Renal pelvis (tissue), 4 donors: ENCODE results near the gene KREMEN1. TPM values are rescaled to one million over a fixed set of nuclear protein-coding genes. Genes with fewer than 3 reads are reported as not detected.

Experiments used
- DNase-seq: peaks from one replicate; pipeline ENCODE4 v3.0.0-alpha.2; 2013
- polyA plus RNA-seq, 3 donors: library from polyadenylated mRNA; unstranded; fragments of 120-200 nt; gene quantifications; one replicate each; pipeline ENCODE4 v1.2.1, GENCODE V29; 2013; ENCODE audit not compliant: insufficient read length in 3 of 3

The KREMEN1 gene
- polyA plus RNA-seq, 3 donors, result 21.5 to 24.9 (median 22.6) TPM

DNA sequence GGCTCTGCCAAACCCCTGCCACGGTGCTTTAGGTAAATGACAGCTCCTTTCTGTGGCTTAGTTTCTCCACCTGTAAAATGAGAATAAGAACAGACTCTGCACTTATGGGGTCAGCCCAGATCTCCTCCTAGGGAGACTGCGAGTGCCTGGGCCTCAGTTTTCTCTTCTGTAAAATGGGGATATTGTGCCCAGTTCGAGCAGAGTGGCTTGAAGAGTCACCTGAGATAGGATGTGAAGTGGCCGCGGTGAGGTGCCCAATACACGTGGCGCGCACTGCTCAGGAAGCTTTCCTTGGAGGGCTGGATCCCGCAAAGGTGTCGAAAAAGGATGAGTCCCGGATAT is 132.4 kb downstream of the KREMEN1 start:
- no peak for DNase-seq

DNA sequence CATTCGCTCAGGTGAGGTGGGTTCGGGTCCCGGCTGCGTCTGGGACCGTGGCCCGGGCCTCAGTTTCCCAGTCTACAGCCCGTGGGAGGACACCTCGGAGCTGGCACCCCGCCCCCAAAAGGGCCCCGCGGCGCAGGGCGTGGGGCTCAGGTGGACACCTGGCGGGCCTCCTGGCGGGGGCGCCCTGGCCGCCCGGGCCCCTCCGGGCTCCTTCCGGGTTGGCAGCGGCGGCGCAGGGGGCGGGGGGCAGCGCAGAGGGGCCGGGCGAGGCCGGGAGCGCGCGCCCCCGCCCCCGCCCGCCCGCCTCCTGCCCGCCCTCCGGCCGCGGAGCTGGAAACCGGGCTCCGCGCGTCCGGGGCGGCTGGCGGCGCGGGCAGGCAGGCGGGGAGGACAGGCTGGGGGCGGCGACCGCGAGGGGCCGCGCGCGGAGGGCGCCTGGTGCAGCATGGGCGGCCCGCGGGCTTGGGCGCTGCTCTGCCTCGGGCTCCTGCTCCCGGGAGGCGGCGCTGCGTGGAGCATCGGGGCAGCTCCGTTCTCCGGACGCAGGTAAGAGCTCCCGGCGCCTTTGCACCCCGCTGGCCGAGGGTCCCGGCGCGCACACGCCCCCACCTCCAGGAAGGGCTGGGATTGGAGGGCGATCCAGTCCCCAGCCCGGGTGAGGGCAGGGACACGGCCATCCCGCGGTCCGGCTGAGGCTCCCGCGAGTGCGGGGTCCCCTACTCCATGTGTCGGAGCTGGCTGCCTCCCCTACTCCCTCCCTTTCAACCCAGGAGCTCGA is 132.9 kb downstream of the KREMEN1 start, which contains the start of gene EMID1:
EMID1 (plus strand) TSS at position 303 of the 778 bp plus-strand sequence; CDS start at position 446, 143 bp downstream.
- peak; percentile 37 for DNase-seq

DNA sequence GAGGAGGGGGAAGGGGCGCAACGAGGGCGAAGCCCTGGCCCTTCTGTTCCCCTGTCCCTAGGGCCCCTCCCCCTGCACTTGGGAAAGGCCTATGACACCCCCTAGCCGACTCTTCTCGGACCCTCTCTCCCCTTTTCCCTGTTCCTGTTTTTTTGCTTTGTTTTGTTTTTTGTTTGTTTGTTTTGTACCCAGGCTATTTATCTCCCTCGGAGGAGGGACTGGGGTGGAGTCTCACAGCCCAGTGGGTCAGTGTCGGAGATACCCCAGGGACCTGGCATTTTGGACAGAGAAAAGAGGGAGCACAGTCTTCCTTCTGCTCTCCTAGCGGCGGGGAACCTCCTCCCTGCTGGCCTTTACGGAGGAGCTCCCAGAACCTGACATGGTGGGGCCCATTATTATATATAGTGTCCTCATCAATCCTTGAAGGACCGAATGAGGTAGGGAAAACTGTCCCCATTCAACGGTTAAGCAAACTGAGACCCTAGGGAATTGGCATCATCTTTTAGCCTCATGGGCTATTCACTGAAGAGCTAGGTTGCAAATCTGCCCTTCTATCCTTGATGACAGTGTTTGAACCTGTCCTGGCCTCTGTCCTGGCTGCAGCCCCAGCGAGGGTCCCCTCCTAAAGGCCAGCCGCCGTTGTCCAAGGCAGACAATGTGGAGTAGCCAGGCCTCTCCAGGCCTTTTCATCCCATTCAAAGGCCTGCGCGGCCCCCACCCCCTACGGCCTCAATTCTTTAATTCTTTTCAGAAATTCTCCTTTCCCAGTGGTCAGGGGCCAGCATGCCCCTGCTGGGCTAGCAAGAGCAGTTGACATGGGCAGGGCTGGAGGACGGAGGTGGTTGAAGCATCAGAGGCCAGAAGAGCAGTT is 133.8 kb downstream of the KREMEN1 start:
- no peak for DNase-seq

DNA sequence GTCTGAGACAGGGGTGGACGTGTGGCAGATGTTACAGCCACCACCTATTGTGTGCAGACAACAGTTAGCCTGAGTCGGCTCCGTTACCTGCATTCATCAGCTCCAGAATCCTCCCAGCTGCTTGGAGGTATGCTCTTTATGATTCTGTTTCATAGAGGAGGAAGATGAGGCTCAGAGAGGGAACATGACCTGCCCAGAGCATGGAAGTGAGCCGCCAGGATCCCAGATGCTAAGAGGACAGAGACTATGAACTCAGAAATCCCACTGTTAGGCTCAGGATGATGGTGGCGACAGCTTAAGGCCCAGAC is 134.4 kb downstream of the KREMEN1 start:
- DNase-seq, result no peak

DNA sequence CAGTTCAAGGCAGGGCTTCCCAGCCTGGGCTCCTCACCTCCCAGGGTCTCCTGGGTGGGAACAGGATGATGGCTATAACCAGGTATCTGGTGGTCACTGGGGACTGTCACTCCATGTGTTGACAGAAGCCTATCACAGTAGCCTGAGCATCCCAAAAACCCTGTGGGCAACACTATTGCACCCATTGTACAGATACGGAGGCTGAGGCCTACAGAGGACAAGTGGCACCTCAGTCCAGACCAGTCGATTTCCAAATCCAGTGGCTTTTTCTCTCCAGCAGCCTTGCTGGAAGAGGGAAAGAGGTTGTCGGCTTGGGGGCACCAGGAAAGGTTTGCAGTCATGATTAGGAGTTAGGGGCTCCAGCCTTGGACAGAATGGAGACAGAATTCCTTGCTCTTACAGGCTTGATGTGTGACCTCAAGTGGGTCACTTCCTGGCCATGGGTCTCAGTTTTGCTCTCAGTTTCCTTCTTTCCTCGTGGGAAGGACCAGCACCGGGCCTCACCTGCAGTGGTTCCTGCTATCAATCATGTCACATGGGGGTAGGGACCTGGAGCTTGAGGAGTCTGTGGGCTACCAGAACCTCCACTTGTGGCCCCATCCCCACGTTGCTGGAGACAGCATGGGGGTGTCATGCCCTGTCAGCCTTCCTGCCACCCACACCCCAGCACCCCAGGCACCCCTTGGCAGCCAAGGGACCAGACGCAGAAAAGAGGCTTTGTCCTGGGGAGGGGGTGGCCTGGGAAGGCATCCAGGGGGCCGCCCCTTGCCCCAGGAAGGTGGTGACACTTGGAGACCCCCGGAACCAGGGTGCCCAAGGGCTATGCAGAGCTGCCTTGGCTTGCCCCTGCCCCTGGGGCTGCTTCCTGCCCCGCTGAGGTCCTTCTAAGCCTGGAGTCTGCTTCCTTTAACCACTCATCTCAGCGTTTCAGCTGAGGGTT is 135.0 kb downstream of the KREMEN1 start:
- DNase-seq, result no peak

DNA sequence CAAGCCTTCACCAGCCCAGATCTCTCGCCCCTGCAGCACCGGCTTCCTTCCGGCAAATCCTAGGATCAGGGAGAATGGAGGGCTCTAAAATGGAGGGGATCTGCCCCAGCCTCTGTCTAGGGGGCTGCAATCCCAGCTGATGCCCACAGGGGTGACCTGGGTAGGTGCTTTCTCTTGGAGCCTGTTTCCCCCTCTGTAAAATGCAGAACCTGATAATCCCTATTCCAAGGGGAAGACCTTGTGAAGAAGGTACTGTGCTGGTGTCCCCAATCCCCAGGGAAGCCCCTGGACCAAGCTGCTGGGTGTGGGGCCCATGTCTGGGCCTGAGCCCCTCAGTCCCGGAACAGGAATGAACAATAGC is 135.6 kb downstream of the KREMEN1 start:
- DNase-seq, result no peak

DNA sequence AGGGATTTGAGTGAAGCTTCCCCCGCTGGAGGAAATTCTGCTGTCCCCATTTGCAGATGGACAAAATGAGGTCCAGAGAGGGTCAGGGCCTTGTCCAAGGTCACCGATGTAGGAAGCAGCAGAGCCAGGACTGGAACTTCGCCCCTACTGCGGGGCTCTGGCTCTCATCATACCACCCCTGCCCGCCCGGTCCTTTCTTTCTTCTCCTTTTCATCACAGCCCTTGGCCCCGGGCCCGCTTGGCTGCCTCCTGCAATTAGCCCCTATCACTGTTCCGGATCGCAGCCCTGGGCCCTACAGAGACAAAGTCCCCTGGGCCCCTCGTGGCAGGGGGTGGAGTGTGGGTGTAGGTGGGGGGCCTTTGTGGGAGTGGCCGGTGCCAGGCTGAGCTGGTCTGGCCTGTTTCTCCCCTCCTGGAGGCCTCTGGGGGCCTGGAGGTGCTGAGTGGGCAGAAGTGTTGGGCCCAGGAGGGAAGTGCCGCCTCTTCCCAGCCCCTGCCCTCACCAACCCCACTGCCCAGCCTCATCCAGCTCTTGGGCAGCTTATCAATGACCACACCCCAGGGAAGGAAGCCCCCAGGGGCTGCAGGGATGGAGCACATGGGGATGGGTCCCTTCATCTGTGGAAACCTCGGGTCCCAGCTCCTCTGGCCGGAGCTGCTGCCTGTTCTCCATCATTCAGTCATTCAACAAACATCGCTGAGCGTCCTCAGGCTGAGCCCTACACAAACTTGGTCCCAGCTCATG is 136.2 kb downstream of the KREMEN1 start:
- peak; percentile 82 for DNase-seq

DNA sequence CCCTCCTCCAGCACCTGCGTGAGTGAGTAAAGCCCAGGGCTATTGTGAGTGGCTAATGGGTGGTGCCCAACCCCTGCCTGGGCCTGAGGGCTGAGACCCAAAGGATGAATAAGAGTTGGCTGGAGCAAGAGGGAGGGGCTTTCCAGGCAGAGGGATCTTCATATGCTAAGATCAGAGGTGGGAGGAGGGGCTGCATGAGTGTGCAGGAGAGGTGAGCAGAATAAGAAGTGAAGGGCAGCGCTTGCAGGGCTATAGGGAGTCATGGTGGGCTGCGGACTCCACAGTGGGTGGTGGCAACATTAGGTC is 136.7 kb downstream of the KREMEN1 start:
- DNase-seq, result no peak

DNA sequence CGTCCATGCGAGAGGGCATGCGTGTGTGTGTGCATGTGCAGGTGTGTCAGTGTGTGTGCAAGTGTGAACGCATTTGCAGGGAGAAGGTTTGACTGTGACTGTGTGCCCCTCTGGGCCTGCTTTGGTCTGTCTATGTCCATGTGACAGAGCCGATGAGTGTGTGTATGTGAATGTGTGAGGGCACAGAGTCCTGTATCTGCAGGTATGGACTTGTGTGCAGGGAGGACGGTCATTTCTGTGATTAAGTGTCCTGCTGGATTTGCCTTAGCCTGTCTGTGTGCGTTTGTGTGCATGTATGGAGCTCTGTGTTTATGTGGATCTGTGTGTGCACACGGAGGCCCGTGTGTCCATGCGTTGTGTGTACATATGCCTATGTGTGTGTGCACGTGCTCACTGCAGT is 138.2 kb downstream of the KREMEN1 start:
- no peak for DNase-seq

DNA sequence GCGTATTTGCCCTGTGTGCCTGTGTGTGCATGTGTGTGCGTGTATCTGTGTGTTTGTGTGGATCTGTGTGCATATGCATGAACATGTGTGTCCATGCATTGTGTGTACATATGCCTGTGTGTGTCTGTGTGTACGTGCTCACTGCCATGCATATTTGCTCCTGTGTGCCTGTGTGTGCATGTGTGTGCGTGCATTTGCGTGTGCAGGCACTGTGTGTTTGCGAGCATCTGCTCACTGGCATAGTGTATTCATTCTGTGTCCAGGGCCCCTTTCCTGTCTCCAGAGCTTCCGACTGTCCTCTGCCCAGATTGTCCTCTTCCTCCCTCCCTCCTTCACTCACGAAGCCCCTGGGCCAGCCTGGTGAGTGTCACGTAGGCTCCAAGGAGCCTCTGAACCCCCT is 138.6 kb downstream of the KREMEN1 start:
- no peak for DNase-seq

DNA sequence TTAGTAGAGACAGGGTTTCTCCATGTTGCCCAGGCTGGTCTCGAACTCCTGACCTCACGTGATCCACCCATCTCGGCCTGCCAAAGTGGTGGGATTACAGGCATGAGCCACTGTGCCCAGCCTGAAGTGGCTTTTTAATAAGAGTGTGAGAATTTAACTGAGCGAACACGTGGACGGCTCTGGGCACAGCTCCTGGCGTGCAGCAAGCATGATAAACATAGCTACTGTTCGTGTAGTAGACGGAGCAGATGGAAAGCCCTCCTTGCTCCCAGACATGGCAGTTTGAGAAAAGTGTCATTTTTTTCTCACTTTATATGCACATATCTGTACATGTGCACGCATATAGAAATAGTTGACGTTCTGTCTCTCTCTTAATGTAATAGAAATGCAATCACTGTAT is 139.9 kb downstream of the KREMEN1 start:
- DNase-seq, result no peak

DNA sequence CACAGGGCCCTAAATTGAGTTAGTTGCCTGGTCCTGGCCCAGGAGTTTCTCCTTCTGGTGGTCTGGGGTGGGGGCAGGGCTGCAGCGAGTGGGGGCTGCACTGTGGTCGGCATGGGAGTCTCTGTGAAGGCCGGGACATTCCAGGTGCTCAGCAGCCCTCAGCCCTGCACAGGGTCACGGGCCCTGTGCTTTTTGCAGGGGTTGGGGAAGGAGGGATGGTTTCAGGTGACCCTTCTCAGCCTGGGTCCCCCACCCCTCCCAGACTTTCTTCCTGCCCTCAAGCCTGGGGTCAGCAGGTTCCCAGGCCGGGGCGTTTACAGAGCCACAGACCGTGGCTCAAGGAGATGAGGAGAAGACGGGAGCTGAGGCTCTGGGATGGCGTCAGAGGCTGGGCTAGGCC is 140.7 kb downstream of the KREMEN1 start:
- peak; percentile 72 for DNase-seq

DNA sequence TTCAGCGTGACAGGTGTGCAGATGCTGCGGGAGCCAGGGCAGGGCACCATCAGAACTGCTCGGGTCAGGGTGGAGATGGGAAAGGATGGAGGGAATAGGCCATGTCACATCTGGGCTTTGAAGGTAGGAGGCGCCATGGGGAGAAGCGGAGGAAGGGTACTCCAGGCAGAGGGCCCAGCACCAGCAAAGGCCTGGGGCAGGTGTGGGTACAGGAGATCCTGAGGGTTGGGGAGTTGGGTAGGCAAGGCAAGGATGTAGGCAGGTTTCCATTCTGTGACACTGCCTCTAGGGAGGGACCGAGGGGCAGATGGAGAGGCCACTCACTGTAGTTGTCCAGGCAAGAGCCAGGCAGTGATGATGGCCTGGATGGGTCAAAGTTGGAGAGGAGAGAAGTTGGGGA is 141.4 kb downstream of the KREMEN1 start:
- no peak for DNase-seq

DNA sequence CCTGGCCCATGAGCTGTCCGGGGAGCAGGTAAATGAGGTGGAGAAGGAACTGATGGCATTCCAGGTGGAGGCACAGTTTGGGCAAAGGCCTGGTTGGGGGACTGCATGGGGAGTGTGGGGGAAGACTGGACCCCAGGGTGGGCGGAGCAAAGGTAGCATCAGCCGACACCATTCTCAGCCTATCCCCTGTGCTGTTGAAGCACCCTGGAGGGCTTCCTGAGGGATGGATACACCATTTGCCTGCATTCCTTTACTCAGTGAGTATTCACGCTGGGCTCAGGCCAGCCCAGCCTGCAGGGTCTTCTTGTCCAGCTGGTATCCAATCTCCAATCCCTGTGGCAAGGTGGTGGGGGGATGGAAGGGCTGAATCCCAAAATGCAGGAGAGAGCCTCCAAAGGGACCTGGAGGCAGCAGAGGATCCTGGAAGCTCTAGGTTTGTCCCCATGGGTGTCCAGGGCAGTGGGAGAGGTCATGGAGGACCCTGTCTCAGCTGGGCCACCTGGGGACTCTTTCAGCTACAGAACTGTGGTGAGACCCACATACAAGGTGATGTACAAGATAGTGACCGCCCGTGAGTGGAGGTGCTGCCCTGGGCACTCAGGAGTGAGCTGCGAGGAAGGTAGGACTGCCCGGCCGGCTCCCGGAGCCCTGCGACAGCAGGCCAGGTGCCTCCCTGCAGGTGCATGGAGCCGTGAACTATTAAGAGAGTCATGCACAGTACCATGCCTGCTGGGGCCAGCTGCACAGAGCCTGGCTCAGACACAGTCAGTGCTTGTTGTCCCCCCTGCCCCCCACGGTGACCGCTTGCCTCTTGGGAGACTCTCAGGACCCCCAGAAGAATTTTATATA is 142.4 kb downstream of the KREMEN1 start:
- no peak for DNase-seq

DNA sequence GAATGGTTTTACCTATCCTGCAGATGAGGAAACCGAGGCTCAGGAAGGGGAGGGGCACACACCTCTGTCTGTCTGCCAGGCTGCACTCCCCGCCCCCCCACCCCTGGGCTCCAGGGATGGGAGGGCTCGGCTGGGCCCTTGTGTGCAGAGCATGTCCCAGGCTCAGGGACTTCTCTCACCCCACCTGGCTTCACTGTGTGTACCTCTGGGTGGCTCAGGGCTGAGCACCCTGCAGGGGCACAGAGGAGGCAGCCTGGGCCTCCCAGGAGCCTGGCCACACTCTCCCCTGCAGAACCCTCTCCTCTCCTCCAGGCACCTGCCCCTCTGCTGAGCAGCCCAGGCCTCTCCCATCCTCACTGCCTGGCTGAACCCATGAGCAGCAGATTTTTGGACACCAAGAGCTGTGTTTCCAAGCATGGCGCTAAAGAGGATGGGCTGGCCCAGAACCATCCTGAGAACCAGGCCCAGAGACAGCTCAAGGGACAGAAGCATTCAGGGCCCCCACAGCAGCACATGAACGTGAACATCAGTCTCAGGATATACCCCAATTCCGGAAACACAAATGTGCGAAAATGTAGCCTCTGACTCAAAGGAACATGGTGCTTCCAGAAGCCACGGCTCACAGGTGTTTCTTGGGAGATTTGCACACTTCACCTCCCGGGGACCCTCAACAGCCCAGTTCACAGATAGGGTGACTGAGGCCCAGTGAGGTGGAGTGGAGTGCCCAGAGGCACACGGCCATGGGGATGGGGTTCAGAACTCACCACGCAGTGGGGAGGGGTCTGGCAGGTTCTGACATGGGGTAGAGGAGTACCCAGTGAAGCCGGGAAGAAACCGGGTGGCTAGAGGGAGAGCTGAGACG is 143.4 kb downstream of the KREMEN1 start:
- no peak for DNase-seq

DNA sequence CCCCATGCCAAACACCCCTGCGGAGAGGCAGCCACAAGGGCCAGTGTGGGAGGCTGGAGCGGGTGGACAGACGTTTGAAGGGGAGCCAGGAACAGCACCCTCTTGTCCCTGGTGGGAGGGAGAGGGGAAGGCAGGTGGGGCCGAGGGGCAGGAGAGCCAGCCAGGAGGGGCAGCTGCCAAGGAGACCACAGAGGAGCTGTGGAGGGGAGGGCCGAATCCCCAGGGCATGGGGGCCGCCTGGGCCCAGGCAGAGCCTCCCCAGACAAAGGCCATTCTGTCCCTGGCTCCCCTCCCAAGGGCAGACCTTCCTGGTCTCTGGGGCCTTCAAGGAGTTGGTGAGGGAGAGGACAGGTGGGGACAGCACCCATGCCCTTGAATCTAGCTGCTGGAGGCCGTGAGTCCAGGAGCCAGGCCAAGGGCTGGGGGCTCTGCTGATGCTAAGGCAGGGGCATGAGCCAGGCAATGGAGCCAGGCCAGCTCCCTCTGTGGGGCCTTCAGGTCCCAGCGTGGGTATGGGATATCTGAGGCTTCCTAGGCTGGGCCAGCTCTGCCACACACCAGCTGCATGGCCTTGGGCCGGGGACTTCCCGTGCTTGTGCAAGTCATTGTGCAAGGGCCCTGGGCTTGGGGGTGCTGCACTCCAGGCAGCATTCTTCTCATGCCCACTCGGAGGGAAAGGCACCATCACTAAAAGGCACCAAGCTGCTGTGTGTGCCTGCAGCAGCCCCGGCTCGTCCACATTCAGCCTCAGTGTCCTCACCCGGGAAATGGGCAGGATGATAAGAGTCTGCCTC is 144.2 kb downstream of the KREMEN1 start:
- DNase-seq, result no peak
